ENCODE measurements around the gene CCDC70.

DNA sequence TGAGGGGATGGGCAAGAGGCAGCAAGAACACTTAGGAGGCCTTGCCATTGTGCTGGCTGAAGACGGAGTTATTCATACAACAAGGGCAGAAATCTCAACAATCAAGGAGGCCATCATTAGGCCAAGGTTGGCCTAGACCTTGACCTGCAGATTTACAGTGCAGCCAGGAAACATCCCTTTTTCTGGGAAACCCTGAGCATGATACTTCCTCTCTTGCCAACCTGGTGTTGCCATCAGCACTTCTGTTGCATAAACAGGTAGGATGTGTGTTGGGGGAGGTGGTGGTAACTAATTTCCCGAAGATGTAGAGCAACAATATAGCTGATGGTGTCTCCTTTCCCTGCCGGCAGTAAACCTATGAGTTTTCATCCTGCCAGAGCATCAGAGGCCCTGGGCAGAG is 24.8 kb upstream of the CCDC70 start:
- TF ChIP-seq, protein P1, sequence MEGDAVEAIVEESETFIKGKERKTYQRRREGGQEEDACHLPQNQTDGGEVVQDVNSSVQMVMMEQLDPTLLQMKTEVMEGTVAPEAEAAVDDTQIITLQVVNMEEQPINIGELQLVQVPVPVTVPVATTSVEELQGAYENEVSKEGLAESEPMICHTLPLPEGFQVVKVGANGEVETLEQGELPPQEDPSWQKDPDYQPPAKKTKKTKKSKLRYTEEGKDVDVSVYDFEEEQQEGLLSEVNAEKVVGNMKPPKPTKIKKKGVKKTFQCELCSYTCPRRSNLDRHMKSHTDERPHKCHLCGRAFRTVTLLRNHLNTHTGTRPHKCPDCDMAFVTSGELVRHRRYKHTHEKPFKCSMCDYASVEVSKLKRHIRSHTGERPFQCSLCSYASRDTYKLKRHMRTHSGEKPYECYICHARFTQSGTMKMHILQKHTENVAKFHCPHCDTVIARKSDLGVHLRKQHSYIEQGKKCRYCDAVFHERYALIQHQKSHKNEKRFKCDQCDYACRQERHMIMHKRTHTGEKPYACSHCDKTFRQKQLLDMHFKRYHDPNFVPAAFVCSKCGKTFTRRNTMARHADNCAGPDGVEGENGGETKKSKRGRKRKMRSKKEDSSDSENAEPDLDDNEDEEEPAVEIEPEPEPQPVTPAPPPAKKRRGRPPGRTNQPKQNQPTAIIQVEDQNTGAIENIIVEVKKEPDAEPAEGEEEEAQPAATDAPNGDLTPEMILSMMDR (IDR thresholded peaks at IDR 0.05; ENCODE audit: low read length), result no peak
- TF ChIP-seq EZH2phosphoT487 (IDR thresholded peaks at IDR 0.05; ENCODE audit: low read length) (no peak), EZH2 (optimal IDR thresholded peaks at IDR 0.05; ENCODE audit: low read depth, low read length) (no peak)
